Measurements from ENCODE around the gene FAM20A.

FAM20A gene

GRCh38 chr17:68540981-68541380 is 60.2 kb downstream of the FAM20A start:
- H4K20me1 ChIP-seq (ENCODE audit: insufficient read depth, low read length, poor library complexity, severe bottlenecking), result no peaks in the 10 kb centered on the region
- peaks cover 11% of the 10 kb centered on the region; the same call in 1 of the 2 replicates for H3K36me3 ChIP-seq (ENCODE audit: insufficient read depth, low read length)
- H3K4me2 ChIP-seq (ENCODE audit: low read depth, low read length, poor library complexity, severe bottlenecking), result no peak overlapping the region
- H3K79me2 ChIP-seq (ENCODE audit: insufficient read depth, low read length), result no peaks in the 10 kb centered on the region
- no peaks in the 10 kb centered on the region for H3K9me3 ChIP-seq (ENCODE audit: insufficient read depth, low read depth, low read length)
- H2AFZ ChIP-seq (ENCODE audit: low read length), result no peak overlapping the region
- H3K9ac ChIP-seq (ENCODE audit: low read depth, low read length, poor library complexity, severe bottlenecking), result no peak overlapping the region
- TF ChIP-seq EZH2phosphoT487 (IDR thresholded peaks at IDR 0.05; ENCODE audit: borderline replicate concordance), result no peak
- TF ChIP-seq, protein P1, sequence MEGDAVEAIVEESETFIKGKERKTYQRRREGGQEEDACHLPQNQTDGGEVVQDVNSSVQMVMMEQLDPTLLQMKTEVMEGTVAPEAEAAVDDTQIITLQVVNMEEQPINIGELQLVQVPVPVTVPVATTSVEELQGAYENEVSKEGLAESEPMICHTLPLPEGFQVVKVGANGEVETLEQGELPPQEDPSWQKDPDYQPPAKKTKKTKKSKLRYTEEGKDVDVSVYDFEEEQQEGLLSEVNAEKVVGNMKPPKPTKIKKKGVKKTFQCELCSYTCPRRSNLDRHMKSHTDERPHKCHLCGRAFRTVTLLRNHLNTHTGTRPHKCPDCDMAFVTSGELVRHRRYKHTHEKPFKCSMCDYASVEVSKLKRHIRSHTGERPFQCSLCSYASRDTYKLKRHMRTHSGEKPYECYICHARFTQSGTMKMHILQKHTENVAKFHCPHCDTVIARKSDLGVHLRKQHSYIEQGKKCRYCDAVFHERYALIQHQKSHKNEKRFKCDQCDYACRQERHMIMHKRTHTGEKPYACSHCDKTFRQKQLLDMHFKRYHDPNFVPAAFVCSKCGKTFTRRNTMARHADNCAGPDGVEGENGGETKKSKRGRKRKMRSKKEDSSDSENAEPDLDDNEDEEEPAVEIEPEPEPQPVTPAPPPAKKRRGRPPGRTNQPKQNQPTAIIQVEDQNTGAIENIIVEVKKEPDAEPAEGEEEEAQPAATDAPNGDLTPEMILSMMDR (conservative IDR thresholded peaks at IDR 0.05; ENCODE audit: low read length), result no peak
- H3K9me2 ChIP-seq (replicated peaks; ENCODE audit: low read depth, low read length), result no peaks in the 10 kb centered on the region
- no peak overlapping the region for H3K4me3 ChIP-seq (ENCODE audit: low read length, poor library complexity, severe bottlenecking)
- H3K4me1 ChIP-seq (ENCODE audit: insufficient read depth, low read length, poor library complexity, severe bottlenecking), result no peaks in the 10 kb centered on the region
- no peaks in the 10 kb centered on the region for H3K27me3 ChIP-seq (ENCODE audit: insufficient read depth, low read length, poor library complexity, severe bottlenecking)
- H3F3A ChIP-seq (ENCODE audit: low read depth), result no peaks in the 10 kb centered on the region

GRCh38 chr17:68539548-68540467 is 61.4 kb downstream of the FAM20A start:
- H3K36me3 ChIP-seq (ENCODE audit: insufficient read depth, low read length), result peaks cover 22% of the 10 kb centered on the region; the same call in 1 of the 2 replicates
- H4K20me1 ChIP-seq (ENCODE audit: insufficient read depth, low read length, poor library complexity, severe bottlenecking), result no peaks in the 10 kb centered on the region
- H2AFZ ChIP-seq (ENCODE audit: low read length), result no peak overlapping the region
- no peak overlapping the region for H3K4me2 ChIP-seq (ENCODE audit: low read depth, low read length, poor library complexity, severe bottlenecking)
- H3K9me2 ChIP-seq (replicated peaks; ENCODE audit: low read depth, low read length), result no peaks in the 10 kb centered on the region
- H3K4me1 ChIP-seq (ENCODE audit: insufficient read depth, low read length, poor library complexity, severe bottlenecking), result no peaks in the 10 kb centered on the region
- H3K27me3 ChIP-seq (ENCODE audit: insufficient read depth, low read length, poor library complexity, severe bottlenecking), result no peaks in the 10 kb centered on the region
- TF ChIP-seq EZH2phosphoT487 (IDR thresholded peaks at IDR 0.05; ENCODE audit: borderline replicate concordance), result no peak
- TF ChIP-seq, protein P1 (conservative IDR thresholded peaks at IDR 0.05; ENCODE audit: low read length), result no peak
- H3K9me3 ChIP-seq (ENCODE audit: insufficient read depth, low read depth, low read length), result no peaks in the 10 kb centered on the region
- no peak overlapping the region for H3K4me3 ChIP-seq (ENCODE audit: low read length, poor library complexity, severe bottlenecking)
- H3K79me2 ChIP-seq (ENCODE audit: insufficient read depth, low read length), result no peaks in the 10 kb centered on the region
- no peaks in the 10 kb centered on the region for H3F3A ChIP-seq (ENCODE audit: low read depth)
- no peak overlapping the region for H3K9ac ChIP-seq (ENCODE audit: low read depth, low read length, poor library complexity, severe bottlenecking)

DNA sequence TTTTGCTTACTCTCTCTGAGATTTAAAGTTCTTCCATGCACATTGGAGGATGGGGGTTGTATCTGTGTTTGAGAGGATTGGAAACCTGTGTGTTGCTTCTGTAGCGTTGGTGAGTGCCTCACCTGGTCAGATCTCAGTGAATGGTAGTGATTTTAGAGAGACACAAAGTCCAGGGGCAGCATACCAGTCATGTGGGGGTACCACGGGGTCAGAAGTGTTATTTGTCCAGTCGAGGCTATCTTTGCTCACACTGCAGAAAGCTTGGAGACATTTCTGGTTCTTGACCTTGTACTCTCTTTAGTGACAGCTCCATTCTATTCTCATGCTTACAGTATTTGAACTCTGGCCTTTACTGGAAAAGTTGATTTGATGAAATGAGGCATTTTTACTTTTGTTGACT is 65.2 kb downstream of the FAM20A start:
- TF ChIP-seq, protein P1 (conservative IDR thresholded peaks at IDR 0.05; ENCODE audit: low read length), result no peak
- TF ChIP-seq EZH2phosphoT487 (IDR thresholded peaks at IDR 0.05; ENCODE audit: borderline replicate concordance), result no peak
- no peaks in the 10 kb centered on the region for H4K20me1 ChIP-seq (ENCODE audit: insufficient read depth, low read length, poor library complexity, severe bottlenecking)
- no peaks in the 10 kb centered on the region for H3K9me3 ChIP-seq (ENCODE audit: insufficient read depth, low read depth, low read length)
- H3K4me2 ChIP-seq (ENCODE audit: low read depth, low read length, poor library complexity, severe bottlenecking), result no peak overlapping the region
- H3F3A ChIP-seq (ENCODE audit: low read depth), result no peaks in the 10 kb centered on the region
- H3K36me3 ChIP-seq (ENCODE audit: insufficient read depth, low read length), result peaks cover 50% of the 10 kb centered on the region; the same call in 1 of the 2 replicates
- no peaks in the 10 kb centered on the region for H3K9me2 ChIP-seq (replicated peaks; ENCODE audit: low read depth, low read length)
- H3K9ac ChIP-seq (ENCODE audit: low read depth, low read length, poor library complexity, severe bottlenecking), result no peak overlapping the region
- H3K79me2 ChIP-seq (ENCODE audit: insufficient read depth, low read length), result no peaks in the 10 kb centered on the region
- H3K4me3 ChIP-seq (ENCODE audit: low read length, poor library complexity, severe bottlenecking), result no peak overlapping the region
- no peaks in the 10 kb centered on the region for H3K27me3 ChIP-seq (ENCODE audit: insufficient read depth, low read length, poor library complexity, severe bottlenecking)
- H3K4me1 ChIP-seq (ENCODE audit: insufficient read depth, low read length, poor library complexity, severe bottlenecking), result no peaks in the 10 kb centered on the region
- H2AFZ ChIP-seq (ENCODE audit: low read length), result no peak overlapping the region
